ENCODE measurements around the gene CHAC1.
"Not testable (repeated sequence)": the region's sequence is repeated elsewhere in the genome, so short reads cannot be mapped to it uniquely, and the experiment has no call there.

The CHAC1 gene

DNA sequence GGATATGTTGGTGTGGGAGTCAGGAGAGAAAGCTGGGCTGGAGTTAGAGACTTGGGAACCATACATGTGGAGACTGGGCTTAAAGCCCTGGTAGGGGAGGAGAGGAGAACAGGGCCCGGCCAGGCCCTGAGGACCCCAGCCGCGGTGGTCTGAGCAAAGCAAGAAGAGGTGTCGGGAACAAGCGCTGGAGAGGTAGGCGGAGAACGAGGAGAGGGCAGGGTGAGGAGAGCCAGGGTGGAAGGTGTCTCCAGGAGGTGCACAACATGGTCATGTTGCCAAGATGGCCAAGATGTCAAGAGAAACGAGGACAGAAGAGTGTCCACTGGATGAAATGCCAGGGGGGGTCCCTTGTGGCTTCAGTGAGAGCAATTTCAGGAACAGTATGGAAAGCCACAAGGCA is 5.5 kb downstream of the CHAC1 start:
- no peak for ATAC-seq

DNA sequence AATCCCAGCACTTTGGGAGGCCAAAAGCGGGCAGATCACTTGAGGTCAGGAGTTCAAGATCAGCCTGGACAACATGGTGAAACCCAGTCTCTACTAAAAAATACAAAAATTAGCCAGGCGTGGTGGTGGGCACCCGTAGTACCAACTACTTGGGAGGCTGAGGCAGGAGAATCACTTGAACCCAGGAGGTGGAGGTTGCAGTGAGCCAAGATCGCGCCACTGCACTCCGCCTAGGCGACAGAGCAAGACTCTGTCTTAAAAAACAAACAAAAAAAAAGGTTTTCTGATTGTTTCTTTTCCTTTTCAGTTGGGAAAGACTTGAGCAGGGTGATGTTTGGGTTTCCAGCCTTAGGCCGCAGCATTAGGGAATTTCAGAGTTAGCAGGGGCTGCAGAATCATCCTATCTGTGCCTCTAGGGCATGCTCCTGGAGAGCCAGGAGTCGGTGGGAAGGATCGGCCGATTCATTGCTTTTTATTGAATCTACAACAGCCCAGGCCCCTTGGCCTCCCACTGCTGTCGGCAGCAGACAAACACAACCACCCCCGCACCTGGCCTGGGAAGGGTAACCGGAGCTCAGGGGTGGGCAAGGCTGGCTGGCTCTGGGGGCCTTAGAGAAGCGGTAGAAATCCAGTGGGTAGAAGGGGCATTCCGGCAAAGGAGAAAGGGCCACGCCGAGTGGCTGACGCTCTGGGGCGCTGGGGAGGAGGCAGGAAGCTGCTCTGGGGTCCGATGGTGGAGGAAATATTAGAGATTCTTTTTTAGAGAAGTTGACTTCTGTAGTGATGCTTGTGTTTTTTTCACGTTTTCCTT is 6.3 kb downstream of the CHAC1 start:
- no peak for ATAC-seq

DNA sequence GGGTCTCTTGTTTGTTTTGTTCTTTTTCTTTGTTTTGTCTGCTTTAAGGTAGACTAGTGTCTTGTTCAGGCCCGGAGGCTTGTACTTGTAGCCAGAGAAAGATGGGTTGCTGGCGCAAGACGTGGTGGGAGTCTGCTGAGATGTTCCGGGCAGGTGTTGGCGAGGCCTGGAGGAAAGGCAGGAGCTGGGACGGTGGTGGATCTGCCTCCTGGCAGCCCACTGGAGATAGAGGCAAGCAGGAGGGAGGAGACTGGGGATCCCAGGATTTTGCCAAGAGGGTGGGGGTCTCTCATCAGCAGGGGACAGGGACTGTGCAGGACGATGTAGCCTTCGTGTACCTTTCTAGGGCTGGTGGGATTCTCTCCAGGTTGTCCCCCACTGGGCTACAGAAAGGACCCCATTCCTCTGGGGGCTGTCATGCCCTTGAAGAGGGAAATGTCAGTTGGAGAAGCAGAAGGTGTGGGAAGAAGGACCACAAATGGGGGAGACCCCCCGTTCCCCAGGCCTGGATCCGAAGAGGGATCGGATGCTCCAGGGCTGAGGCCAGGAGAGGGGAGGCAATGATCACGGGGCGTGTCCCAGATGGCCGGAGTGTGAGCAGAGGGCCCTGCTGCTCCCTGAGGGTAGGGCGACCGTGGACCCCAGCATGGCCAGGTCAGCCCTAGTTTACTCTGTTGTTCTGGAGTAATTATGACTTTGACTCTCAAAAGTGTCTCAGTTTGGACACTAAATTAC is 7.0 kb downstream of the CHAC1 start:
- ATAC-seq = no peak

- ATAC-seq = no peak
Measured at GRCh38 chr15:40960925-40961324, 7.7 kb downstream of the CHAC1 start.

DNA sequence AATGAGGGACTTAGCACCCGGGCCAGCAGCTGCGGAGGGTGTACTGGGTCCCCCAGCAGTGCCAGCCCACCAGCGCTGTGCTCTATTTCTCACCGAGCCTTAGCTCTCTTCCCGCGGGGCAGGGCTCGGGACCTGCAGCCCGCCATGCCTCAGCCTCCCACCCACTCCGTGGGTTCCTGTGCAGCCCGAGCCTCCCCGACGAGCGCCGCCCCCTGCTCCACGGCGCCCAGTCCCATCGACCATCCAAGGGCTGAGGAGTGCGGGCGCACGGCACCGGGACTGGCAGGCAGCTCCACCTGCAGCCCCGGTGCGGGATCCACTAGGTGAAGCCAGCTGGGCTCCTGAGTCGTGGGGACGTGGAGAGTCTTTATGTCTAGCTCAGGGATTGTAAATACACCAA is 8.5 kb downstream of the CHAC1 start:
- not testable (repeated sequence) for ATAC-seq

GRCh38 chr15:40962317-40962716 is 9.0 kb downstream of the CHAC1 start:
- ATAC-seq = not testable (repeated sequence)

DNA sequence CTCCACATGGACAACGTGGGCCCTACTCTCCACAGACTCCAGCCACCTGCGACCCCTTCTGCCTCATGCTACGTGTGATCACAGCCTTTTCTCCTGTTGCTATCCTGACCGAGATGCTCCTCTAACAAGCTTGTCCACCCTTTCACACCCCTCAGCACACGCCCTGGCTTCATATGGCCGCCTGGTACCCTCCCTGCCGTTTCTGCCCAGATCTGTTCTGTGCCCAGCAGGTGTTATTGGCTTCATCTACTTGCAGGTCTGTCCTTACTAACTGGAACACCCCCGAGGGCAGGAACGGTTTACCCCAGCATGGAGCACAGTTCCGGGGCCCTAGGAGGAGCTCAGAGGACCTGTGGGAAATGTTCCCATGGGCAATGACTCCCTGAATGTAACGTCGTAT is 9.9 kb downstream of the CHAC1 start:
- no peak for ATAC-seq

DNA sequence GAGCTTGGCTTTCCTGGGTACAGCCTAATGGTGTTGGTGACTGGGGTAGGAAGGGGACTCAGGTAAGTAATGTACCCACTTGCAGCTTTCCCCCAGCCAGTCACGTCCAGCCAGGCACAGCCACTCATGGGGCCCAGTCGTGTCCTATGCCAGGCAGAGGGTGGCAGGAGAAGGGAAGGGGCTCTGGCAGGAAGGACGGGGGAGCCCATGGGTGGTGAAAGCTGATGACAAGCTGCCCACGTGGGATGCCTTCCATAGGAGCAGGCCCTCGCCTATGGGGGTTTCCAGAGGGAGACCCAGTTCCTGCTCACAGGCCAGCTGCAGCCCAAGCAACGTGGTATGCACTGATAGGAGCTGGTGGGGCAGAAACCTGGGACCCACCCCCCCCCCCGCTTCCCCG is 10.7 kb downstream of the CHAC1 start:
- no peak for ATAC-seq

- ATAC-seq = no peak
Measured at GRCh38 chr15:40964634-40965033, 11.4 kb downstream of the CHAC1 start.

- no peak for ATAC-seq
Measured at GRCh38 chr15:40968290-40969085, 15.2 kb downstream of the CHAC1 start.

DNA sequence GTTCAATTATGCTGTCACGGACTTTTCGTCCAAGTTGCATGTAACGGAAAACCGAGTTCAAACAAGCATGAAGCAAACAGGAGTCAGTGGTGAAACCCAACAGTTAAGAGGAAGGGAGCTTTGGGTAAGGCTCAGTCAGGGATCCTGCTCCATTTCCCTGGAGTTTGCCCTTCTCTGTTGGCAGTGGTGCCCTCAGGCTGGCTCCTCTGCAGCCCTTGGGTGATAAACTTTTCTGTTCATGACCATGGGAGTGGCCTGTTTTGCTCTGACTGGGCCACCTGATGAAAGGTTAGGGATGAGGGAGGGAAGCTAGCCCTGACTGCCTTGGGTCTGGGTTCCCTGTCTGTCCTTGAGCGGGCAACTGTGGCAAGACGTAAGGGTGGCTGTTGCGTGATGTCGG is 16.1 kb downstream of the CHAC1 start:
- ATAC-seq = no peak

DNA sequence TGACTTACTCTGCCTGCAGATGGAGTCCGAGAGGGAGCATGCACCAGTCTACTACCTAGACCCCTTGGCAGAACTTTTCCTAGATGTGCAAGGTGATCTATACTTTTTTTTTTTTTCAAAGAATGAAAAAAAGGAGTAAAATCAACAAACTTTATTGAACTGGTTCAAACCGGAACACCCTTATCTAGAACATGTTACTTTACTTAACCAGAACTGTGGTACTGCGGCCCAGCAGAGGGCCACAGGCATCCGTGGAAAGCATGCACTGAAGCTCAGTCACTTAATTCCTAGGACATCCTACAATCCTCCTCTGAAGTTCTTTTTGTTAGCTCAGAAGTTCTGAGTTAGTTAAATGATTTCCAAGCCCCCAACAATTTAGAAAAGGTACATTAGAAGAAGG is 21.6 kb downstream of the CHAC1 start:
- ATAC-seq = no peak

DNA sequence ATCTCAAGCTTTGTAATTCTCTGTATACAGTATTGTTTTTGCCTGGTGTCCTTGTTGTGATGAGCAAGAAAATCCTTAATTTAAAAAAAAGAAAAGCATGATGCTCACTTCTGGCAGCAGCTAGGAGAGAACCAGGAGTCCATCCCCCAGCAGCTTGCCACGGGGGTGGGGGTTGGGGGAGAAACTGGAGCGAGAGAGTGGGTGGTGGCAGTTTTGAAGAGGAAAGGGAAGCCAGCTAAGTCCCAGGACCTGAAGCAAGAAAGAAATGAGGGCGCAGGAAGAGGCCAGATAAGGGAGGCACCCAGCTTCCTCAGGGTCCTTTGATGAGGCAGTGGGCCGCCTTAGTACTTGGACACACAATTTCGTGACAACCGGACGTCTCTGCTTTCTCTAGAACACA is 23.5 kb downstream of the CHAC1 start:
- ATAC-seq = no peak

GRCh38 chr15:40978141-40978540 is 24.9 kb downstream of the CHAC1 start:
- ATAC-seq = no peak

DNA sequence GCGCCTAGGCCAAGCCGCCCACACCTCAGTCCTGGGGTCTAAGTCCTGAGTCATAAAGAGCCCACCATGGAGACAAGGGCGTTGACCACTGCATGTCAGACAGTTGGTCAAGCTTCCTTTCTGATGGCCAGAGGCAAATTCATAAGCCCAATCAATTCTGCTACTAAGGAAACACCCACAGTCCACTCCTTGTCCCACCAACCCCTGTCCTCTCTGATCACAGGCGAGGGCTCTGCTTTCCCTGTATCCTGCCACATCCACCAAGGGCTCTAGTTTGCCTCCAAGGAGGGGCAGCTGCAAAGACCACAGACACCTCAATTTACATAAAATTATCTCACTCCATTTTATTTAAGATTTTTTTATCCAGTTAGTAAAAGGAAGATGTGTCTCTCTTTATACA is 25.3 kb downstream of the CHAC1 start:
- no peak for ATAC-seq

DNA sequence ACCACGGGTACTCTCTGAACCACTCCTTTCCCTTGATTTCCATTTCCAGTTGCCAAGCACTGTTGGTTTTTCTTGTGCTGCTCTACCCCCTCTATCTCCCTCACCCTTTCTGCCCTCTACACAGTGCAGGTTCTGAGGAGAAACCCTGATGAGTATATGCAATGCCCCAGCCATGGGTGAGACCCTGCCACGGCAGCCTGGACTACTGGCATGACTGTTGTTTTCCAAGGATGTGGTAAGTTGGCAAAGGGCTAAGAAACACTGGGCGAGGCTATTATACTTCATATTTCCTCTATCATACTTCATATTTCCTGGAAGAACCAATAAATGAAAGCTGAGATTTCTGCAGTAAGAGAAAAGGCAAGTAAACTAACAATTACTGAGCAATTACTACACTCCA is 27.9 kb downstream of the CHAC1 start:
- no peak for ATAC-seq

GRCh38 chr15:40982855-40983254 is 29.6 kb downstream of the CHAC1 start:
- no peak for ATAC-seq

DNA sequence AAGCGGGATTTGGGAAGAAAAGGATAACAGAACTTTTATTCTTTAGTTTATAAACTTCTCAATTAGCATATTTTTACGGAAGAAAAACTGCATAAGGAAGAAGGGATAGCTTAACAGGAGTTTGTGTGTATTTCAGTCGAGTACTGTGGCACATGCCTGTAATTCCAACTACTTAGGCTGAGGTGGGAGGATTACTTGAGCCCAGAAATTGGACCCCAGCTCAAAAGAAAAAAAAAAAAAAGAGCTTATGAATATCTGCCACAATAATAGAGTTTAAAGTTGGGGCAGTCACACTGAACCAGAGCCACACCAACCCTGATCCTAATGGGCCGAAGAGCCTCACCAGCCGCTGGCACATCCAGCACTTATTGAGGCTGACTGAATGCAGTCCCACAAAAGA is 31.1 kb downstream of the CHAC1 start:
- ATAC-seq = no peak

DNA sequence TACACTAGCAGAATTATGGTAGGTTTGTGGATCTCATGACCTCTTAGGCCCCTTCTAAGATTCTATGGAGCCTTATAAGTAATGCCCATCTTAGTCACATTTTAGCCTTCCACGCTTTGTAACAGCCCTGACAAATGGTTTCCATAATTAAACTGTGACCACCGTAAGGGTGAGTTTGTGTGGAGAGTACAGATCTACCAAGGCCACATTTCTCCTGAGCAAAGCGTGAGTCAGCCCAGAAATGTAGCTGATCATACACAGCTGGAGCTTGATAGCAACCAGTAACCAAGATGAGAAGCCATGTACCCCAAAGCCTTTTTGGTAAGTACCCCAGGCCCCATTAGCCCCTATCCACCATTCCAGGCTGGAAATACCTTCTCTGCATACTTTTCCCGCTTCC is 31.7 kb downstream of the CHAC1 start:
- no peak for ATAC-seq

DNA sequence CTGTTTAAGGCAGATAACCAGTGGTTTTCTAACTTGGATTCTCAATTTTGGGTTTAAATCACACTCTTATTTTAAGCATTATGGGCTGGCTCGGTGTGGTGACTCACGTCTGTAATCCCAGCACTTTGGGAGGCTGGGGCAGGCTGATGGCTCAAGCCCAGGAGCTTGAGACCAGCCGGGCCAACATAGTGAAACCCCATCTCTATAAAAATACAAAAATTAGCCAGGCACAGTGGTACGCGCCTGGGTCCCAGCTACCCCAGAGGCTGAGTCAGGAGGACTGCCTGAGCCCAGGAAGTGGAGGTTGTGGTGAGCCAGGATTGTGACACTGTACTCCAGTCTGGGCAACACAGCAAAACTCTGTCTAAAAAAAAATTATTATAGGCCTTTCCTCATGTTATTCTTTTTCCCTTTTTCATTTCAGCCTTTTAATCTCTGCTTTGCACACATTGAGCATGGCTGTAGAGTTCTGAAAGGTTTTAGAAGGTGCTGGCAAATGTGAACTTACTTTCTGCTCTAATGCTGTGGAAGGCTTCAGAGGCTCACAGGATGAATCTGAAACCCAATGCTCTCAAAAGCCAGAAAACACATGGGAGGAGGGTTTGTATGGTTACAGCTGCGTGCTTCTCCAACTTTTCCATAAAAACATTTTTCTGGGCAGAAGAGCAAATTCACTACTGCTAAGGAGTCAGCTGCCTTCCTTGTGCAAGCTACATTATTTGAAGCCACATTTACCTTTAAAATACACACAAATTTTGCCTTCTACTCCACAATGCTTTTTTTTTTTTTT is 32.5 kb downstream of the CHAC1 start:
- ATAC-seq = no peak

GRCh38 chr15:40986820-40987219 is 33.5 kb downstream of the CHAC1 start:
- no peak for ATAC-seq

GRCh38 chr15:40988156-40988555 is 34.9 kb downstream of the CHAC1 start:
- no peak for ATAC-seq

DNA sequence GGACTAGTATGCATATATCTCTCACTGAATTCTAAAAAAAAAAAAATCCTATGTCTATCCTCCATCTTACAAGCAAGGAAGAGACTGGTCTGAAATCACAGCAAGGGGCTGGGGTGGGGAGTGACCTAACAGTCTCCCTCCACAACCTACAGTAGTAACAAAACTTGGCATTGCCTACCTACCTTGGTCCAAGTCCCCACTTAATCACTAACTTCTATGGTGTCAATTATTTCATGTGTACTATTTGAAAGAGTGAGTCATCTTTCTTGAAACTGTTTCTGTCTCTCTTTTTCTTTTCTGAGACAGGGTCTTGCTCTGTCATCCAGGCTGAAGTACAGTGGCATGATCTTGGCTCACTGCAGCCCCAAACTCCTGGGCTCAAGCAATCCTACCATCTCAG is 36.8 kb downstream of the CHAC1 start:
- ATAC-seq = peak; percentile 46 to 75
